OCI-LY1 (cell line): ENCODE measurements around the gene WNT8A.
A peak's percentile ranks its signal among the peaks of the same experiment; 100 is the strongest.

Experiments
- EZH2 ChIP-seq: fragments of 200-600 bp; sonication (generic), shearing (Covaris generic); IDR thresholded peaks from 2 replicates; pipeline ENCODE4 v1.8.0; 2017; ENCODE audit warnings: borderline replicate concordance, mixed run types, mild to moderate bottlenecking, antibody characterized with exemption, low read length, moderate library complexity, mixed read lengths
- TF ChIP-seq, protein P1 (sequence below): fragments of 200-600 bp; sonication (generic), shearing (Covaris generic); IDR thresholded peaks from 2 replicates; pipeline ENCODE4 v1.5.1; 2017; ENCODE audit warnings: mild to moderate bottlenecking, antibody characterized with exemption, low read length, moderate library complexity, mixed read lengths

DNA sequence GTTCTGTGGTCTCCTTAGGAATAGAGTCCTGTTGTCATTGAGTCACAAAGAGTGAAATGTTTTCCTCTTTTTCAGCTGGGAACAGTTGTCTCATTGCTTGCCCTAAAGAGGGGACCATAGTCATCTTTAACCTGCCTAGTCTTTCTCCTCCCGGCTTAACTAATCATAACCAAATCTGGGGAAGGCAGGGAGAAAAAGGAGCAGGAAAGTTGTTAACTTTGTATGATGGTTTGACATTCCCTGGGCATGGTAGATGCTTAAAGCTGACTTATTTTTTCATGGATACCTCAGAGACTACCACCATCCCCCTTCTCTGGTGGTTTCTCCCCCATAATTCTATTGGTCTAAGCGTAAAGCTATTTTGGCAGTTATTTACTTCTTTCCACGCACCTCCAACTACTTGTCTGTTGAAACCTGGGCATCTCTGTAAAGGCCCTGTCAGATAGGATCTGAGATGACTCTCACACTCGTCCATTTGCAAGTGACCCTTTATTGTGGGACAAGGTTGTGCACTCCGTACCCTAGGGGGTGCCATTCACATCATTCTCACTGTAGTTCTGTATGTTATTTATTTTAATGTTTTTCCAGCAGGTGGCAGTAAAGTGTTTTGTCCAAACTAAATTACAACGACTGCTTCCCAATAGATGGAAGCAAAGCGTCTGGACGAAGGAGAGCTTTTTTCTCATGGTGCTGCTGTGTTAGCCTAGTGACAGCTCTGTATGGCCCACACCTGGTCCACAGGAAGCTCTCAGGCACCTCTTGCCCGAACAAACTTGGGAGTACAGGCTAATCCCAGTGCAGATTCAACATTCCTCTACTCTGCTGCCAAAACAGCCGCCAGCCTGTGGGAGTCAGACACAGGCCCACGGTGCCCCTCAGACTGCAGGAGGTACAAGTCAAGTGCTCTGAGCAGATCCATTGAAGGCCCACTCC is 48.0 kb upstream of the WNT8A start:
- TF ChIP-seq, protein P1, sequence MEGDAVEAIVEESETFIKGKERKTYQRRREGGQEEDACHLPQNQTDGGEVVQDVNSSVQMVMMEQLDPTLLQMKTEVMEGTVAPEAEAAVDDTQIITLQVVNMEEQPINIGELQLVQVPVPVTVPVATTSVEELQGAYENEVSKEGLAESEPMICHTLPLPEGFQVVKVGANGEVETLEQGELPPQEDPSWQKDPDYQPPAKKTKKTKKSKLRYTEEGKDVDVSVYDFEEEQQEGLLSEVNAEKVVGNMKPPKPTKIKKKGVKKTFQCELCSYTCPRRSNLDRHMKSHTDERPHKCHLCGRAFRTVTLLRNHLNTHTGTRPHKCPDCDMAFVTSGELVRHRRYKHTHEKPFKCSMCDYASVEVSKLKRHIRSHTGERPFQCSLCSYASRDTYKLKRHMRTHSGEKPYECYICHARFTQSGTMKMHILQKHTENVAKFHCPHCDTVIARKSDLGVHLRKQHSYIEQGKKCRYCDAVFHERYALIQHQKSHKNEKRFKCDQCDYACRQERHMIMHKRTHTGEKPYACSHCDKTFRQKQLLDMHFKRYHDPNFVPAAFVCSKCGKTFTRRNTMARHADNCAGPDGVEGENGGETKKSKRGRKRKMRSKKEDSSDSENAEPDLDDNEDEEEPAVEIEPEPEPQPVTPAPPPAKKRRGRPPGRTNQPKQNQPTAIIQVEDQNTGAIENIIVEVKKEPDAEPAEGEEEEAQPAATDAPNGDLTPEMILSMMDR: peak; percentile 97
- TF ChIP-seq EZH2: no peak
